Activated CD4-positive, alpha-beta memory T cell treated with anti-CD3 and anti-CD28 coated beads for 36 hours (primary cell): Measurements from ENCODE around the gene ZFAND6. TPM values are rescaled to one million over a fixed set of nuclear protein-coding genes. Genes with fewer than 3 reads are reported as not detected.
"Not testable (repeated sequence)": the region's sequence is repeated elsewhere in the genome, so short reads cannot be mapped to it uniquely, and the experiment has no call there.

Experiments
- CTCF ChIA-PET: fragments of 350-600 bp; sonication (Branson Sonifier 250); formaldehyde crosslinking; loops from one replicate; lab custom pipeline; 2021; ENCODE audit warnings: antibody characterized with exemption, inconsistent platforms; lab: Charles Lee
- POLR2A ChIA-PET: fragments of 350-600 bp; sonication (Branson Sonifier 250); formaldehyde crosslinking; loops from one replicate; lab custom pipeline; 2021; ENCODE audit warnings: antibody characterized with exemption; lab: Charles Lee
- DNase-seq: peaks from one replicate; pipeline ENCODE4 v3.0.0-alpha.2; 2020
- H3K27ac Mint-ChIP-seq: one replicate; pipeline ENCODE4 v1.8.0; 2021; ENCODE audit warnings: mixed read lengths
- H3K27me3 Mint-ChIP-seq: one replicate; pipeline ENCODE4 v1.8.0; 2021; ENCODE audit warnings: mixed read lengths
- H3K36me3 Mint-ChIP-seq: one replicate; pipeline ENCODE4 v1.8.0; 2021; ENCODE audit warnings: mixed read lengths
- H3K4me1 Mint-ChIP-seq: one replicate; pipeline ENCODE4 v1.8.0; 2021; ENCODE audit warnings: low read depth, mixed read lengths
- H3K4me3 Mint-ChIP-seq: one replicate; pipeline ENCODE4 v1.8.0; 2021; ENCODE audit warnings: mild to moderate bottlenecking, mixed read lengths
- H3K9me3 Mint-ChIP-seq: one replicate; pipeline ENCODE4 v1.8.0; 2021; ENCODE audit warnings: mixed read lengths
- intact Hi-C: fragments of 100-400 bp; cut with micrococcal nuclease; formaldehyde crosslinking; loops from one replicate; pipeline ENCODE4 v1.15.1; 2023
- total RNA-seq, 2 experiments: library from RNA; stranded (reverse); gene quantifications; one replicate each; pipeline ENCODE4 v1.2.3, GENCODE V29; 2021

ZFAND6 gene
- total RNA-seq, 2 experiments from 2014 or later: 32.2 to 33.4 TPM

DNA sequence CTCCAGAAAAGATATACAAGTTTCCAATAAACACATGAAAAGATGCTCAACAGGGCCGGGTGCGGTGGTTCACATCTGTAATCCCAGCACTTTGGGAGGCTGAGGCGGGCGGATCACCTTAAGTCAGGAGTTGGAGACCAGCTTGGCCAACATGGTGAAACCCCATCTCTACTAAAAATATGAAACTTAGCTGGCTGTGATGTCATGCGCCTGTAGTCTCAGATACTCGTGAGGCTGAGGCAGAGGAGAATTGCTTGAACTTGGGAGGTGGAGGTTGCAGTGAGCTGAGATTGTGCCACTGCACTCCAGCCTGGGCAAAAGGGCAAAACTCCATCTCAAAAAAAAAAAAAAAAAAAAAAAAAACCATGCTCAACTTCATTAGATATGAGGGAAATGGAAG, 67.8 kb downstream of the ZFAND6 start:
- H3K27ac Mint-ChIP-seq, POLR2A ChIA-PET, H3K4me1 Mint-ChIP-seq, H3K4me3 Mint-ChIP-seq, H3K27me3 Mint-ChIP-seq, H3K9me3 Mint-ChIP-seq, intact Hi-C loops, CTCF ChIA-PET, DNase-seq: not testable (repeated sequence)
- H3K36me3 Mint-ChIP-seq: peaks cover 18% of the 10 kb centered on the region

DNA sequence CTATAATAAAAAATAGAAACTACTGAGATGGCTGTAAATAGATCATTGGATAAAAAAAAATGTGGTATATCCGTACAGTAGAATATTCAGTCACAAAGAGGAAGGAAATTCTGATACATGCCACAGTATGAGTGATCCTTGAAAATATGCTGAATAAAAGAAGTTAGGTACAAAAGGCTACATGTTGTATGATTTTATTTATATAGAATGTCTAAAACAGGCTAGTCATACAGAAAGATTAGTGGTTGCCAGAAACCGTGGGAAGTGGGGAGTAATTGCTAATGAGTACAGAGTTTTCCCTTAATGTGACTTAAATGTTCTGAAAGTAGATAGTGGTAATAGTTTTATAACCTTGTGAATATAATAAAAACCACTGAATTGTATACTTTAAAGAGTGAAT, 68.4 kb downstream of the ZFAND6 start:
- intact Hi-C loops: no loop called here
- Mint-ChIP-seq H3K27ac (no peak overlapping the region), H3K4me3 (no peak overlapping the region), H3K4me1 (peaks cover 4% of the 10 kb centered on the region), H3K9me3 (no peaks in the 10 kb centered on the region), H3K27me3 (no peaks in the 10 kb centered on the region), H3K36me3 (peaks cover 22% of the 10 kb centered on the region)
- ChIA-PET CTCF (no interaction called here), POLR2A (no interaction called here)
- no peak for DNase-seq

- ChIA-PET CTCF (no interaction called here), POLR2A (no interaction called here)
- Mint-ChIP-seq H3K27ac (no peak overlapping the region), H3K4me1 (peaks cover 4% of the 10 kb centered on the region), H3K36me3 (peaks cover 25% of the 10 kb centered on the region), H3K4me3 (no peak overlapping the region), H3K27me3 (no peaks in the 10 kb centered on the region), H3K9me3 (no peaks in the 10 kb centered on the region)
- intact Hi-C loops: no loop called here
- no peak for DNase-seq
Measured at GRCh38 chr15:80132382-80132781, 72.9 kb downstream of the ZFAND6 start.

GRCh38 chr15:80136854-80137253, 77.4 kb downstream of the ZFAND6 start:
- no peak for DNase-seq
- intact Hi-C loops: no loop called here
- no peaks in the 10 kb centered on the region for H3K27me3 Mint-ChIP-seq
- no peaks in the 10 kb centered on the region for H3K4me1 Mint-ChIP-seq
- H3K36me3 Mint-ChIP-seq: peaks cover 24% of the 10 kb centered on the region
- ChIA-PET POLR2A (no interaction called here), CTCF (no interaction called here)
- no peak overlapping the region for H3K27ac Mint-ChIP-seq
- no peaks in the 10 kb centered on the region for H3K9me3 Mint-ChIP-seq
- no peak overlapping the region for H3K4me3 Mint-ChIP-seq

DNA sequence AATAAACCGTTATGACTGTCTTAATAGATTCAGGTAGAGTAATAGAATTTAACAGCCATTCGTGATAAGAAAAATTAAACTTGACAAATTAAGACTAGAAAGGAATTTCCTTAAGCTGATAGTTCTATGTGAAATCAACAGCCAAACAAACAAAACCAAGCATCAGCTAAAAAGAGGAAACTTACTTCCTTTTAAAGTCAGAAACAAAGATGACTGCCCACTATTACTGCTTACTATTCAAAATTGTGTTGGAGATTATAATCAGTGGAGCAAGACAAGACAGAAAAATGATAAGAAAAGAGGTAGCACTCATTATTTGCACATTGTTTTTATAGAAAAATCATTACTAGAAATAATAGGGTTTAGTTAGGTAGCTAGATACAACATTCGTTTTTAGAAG, 79.5 kb downstream of the ZFAND6 start:
- H3K36me3 Mint-ChIP-seq: peaks cover 14% of the 10 kb centered on the region
- ChIA-PET CTCF (interaction anchor here (0.6 kb wide), 1 partner anchor 15 kb away, joined by 3 read pairs; no protein-coding TSS in a partner anchor), POLR2A (no interaction called here)
- no peaks in the 10 kb centered on the region for H3K27me3 Mint-ChIP-seq
- no peak for DNase-seq
- no peak overlapping the region for H3K4me3 Mint-ChIP-seq
- no peaks in the 10 kb centered on the region for H3K4me1 Mint-ChIP-seq
- intact Hi-C loops: no loop called here
- H3K9me3 Mint-ChIP-seq: no peaks in the 10 kb centered on the region
- H3K27ac Mint-ChIP-seq: no peak overlapping the region

DNA sequence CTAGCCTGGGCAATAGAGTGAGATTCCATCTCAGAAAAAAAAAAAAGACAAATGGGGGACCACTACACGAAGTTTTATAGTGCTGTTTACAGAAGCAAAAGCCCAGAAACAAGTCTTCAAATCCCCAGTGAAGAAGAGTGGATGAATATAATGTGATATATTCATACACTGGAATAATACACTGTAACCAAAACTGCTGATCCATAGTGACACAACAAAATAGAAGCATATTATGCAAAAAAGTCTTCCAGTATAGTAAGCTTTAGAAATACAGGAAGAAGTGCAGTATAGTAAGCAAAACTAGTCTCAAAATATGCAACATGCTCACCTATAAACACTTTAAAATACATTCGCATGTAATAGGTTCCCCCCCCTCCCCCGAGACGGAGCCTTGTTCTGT, 81.4 kb downstream of the ZFAND6 start:
- ChIA-PET POLR2A (no interaction called here), CTCF (no interaction called here)
- Mint-ChIP-seq H3K4me1 (no peaks in the 10 kb centered on the region), H3K27ac (no peak overlapping the region), H3K36me3 (peaks cover 12% of the 10 kb centered on the region), H3K4me3 (no peak overlapping the region), H3K27me3 (no peaks in the 10 kb centered on the region), H3K9me3 (peaks cover 5% of the 10 kb centered on the region)
- intact Hi-C loops: no loop called here
- no peak for DNase-seq

DNA sequence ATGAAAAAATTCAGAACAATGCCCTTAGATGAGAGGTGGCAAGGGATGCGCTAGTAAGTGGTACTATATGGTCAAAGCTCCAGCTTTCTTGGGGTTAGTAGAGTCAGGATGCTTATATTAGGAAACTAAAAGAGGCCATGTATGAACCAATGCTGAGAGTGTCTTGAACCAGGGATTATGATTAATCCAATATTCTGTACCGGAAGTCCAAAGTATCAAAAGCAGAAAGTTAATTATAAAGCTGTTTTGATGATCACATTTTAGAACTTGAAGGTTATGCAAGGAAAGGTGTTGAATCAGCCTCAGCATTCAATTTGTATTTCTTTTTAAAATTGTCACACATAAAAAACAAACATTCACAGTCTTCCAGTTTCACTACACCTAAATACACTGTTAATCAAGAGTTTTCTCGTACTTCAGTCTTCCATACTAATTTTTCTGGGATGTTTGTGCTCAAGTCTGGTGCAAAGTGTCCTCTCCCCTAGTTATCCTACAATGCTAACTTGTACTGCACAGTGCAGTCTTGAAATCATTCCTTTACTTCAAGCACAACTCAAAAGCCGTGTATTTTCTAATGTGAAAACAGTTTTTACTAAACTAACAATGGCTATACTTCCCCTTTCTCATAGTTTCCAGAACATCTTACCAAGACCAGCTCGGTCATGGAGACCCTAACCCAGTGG, 82.6 kb downstream of the ZFAND6 start:
- no peaks in the 10 kb centered on the region for H3K4me1 Mint-ChIP-seq
- peaks cover 9% of the 10 kb centered on the region for H3K9me3 Mint-ChIP-seq
- ChIA-PET CTCF (no interaction called here), POLR2A (no interaction called here)
- H3K27ac Mint-ChIP-seq: no peak overlapping the region
- H3K4me3 Mint-ChIP-seq: no peak overlapping the region
- H3K36me3 Mint-ChIP-seq: peaks cover 11% of the 10 kb centered on the region
- no peak for DNase-seq
- no peaks in the 10 kb centered on the region for H3K27me3 Mint-ChIP-seq
- intact Hi-C loops: no loop called here

- no peaks in the 10 kb centered on the region for H3K27me3 Mint-ChIP-seq
- no peak for DNase-seq
- POLR2A ChIA-PET: no interaction called here
- H3K4me3 Mint-ChIP-seq: no peak overlapping the region
- H3K27ac Mint-ChIP-seq: no peak overlapping the region
- intact Hi-C loops: no loop called here
- CTCF ChIA-PET: no interaction called here
- H3K4me1 Mint-ChIP-seq: no peaks in the 10 kb centered on the region
- H3K36me3 Mint-ChIP-seq: peaks cover 5% of the 10 kb centered on the region
- H3K9me3 Mint-ChIP-seq: peaks cover 9% of the 10 kb centered on the region
Measured at GRCh38 chr15:80142646-80143045, 83.2 kb downstream of the ZFAND6 start.

GRCh38 chr15:80151148-80151547, 91.7 kb downstream of the ZFAND6 start:
- ChIA-PET CTCF (no interaction called here), POLR2A (no interaction called here)
- Mint-ChIP-seq H3K9me3 (peaks cover 2% of the 10 kb centered on the region), H3K27ac (no peak overlapping the region), H3K4me1 (peaks cover 23% of the 10 kb centered on the region), H3K4me3 (no peak overlapping the region), H3K36me3 (peaks cover 5% of the 10 kb centered on the region), H3K27me3 (no peaks in the 10 kb centered on the region)
- intact Hi-C loops: loop anchor here (5.0 to 10.0 kb wide), 3 partner anchors 39 to 1144 kb away; no protein-coding TSS in a partner anchor
- DNase-seq: no peak

- Mint-ChIP-seq H3K36me3 (peaks cover 5% of the 10 kb centered on the region), H3K4me1 (peaks cover 23% of the 10 kb centered on the region), H3K27me3 (no peaks in the 10 kb centered on the region), H3K9me3 (peaks cover 2% of the 10 kb centered on the region), H3K27ac (peak overlapping the region; percentile 50), H3K4me3 (peak overlapping the region; percentile 74)
- ChIA-PET CTCF (interaction anchor here (1.1 kb wide), 1 partner anchor 298 kb away, joined by 3 read pairs; no protein-coding TSS in a partner anchor), POLR2A (interaction anchor here (1.0 kb wide), 2 partner anchors 71 to 79 kb away, joined by 3 to 4 read pairs; no protein-coding TSS in a partner anchor)
- intact Hi-C loops: loop anchor here (5.0 to 10.0 kb wide), 3 partner anchors 39 to 1143 kb away; no protein-coding TSS in a partner anchor
- DNase-seq: no peak
Measured at GRCh38 chr15:80151576-80151975, 92.1 kb downstream of the ZFAND6 start.

DNA sequence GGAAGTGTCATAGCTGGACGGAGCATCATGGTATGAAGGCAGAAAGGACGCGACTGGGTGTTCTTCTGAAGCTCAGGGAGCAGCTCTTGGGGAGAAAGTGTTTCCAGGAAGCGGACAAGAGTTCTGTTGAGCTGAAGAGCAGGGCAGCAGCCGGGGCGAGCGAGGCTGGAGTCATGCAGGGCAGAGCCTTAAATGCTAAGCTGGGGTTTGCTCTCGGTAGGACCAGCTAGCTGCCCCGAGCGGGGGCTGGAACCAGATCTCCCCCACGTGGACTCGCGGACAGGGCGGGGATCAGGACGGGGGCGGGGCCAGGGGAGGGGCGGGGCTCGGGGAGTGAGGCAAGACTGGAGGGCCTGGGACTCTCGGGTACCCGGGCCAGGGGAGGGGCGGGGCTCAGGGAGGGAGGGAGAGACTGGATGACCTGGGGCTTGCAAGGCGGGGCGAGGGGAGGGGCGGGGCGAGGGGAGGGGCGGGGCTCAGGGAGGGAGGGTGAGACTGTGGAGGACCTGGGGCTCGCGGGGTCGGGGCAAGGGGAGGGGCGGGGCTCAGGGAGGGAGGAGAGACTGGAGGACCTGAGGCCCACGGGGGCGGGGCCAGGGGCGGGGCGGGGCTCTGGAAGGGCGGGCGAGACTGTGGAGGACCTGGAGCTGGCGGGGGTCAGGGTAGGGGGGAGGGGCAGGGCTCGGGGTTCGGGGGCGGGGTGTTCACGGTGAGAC, 92.9 kb downstream of the ZFAND6 start:
- Mint-ChIP-seq H3K27ac (peak overlapping the region; percentile 50), H3K27me3 (no peaks in the 10 kb centered on the region), H3K9me3 (no peaks in the 10 kb centered on the region), H3K4me3 (peak overlapping the region; percentile 82), H3K4me1 (peaks cover 23% of the 10 kb centered on the region), H3K36me3 (peaks cover 5% of the 10 kb centered on the region)
- intact Hi-C loops: loop anchor here (1.0 to 10.0 kb wide), 8 partner anchors 40 to 1142 kb away; partner anchors contain the start of genes BCL2A1 and ZFAND6
- POLR2A ChIA-PET: interaction anchor here (1.0 to 1.4 kb wide), 4 partner anchors 71 to 93 kb away, joined by 3 to 4 read pairs (median 4); partner anchors contain the start of gene ZFAND6
- peak; percentile 98 for DNase-seq
- CTCF ChIA-PET: interaction anchor here (1.1 kb wide), 1 partner anchor 299 kb away, joined by 3 read pairs; no protein-coding TSS in a partner anchor
